Adrenal gland (tissue), 12 donors: Measurements from ENCODE around the gene RBFOX1. TPM values are rescaled to one million over a fixed set of nuclear protein-coding genes. Genes with fewer than 3 reads are reported as not detected.

Source experiments
- DNase-seq, 7 donors: peaks; one replicate each; pipeline ENCODE4 v3.0.0-alpha.2; 2019 to 2020
- H3K27ac ChIP-seq, 5 donors: fragments of 200-600 bp; sonication (generic) in 4 of 5; 1 replicate in 3 of 5; 2 replicates in 2 of 5; pipeline versions ENCODE4 v1.5.1 to v1.8.0; 2016 to 2020; ENCODE audit warnings: mild to moderate bottlenecking in 1 of 5
- H3K27me3 ChIP-seq: fragments of 200-600 bp; 2 replicates; pipeline ENCODE4 v1.8.0; 2021
- H3K36me3 ChIP-seq, 2 donors: fragments of 200-600 bp; replicated peaks in 1 of 2; 1 replicate in 1 of 2; 2 replicates in 1 of 2; pipeline versions ENCODE4 v1.5.1 to v1.8.0; 2018 to 2022
- H3K4me1 ChIP-seq, 2 donors: fragments of 200-600 bp; replicated peaks in 1 of 2; 1 replicate in 1 of 2; 2 replicates in 1 of 2; pipeline versions ENCODE4 v1.5.1 to v1.8.0; 2018 to 2021
- H3K4me3 ChIP-seq, 4 donors: fragments of 200-600 bp; sonication (generic) in 3 of 4; one replicate each; pipeline ENCODE4 v1.5.1; 2016 to 2018
- H3K9me3 ChIP-seq, 3 donors: fragments of 200-600 bp; sonication (generic) in 1 of 3; replicated peaks in 1 of 3; 1 replicate in 2 of 3; 2 replicates in 1 of 3; pipeline versions ENCODE4 v1.5.1 to v1.8.0; 2016 to 2021
- CTCF ChIP-seq, 6 experiments: fragments of 450-650 bp in 4 of 6; fragments of 200-600 bp in 2 of 6; sonication (generic) in 1 of 6; IDR thresholded peaks; 1 replicate in 5 of 6; 2 replicates in 1 of 6; pipeline versions ENCODE4 v1.5.1 to v1.8.0; 2016 to 2021; ENCODE audit warnings: antibody characterized with exemption in 6 of 6, mild to moderate bottlenecking in 2 of 6, moderate library complexity in 1 of 6
- POLR2A ChIP-seq, 2 donors: fragments of 450-650 bp; IDR thresholded peaks; one replicate each; pipeline ENCODE4 v1.6.1; 2017; ENCODE audit warnings: antibody characterized with exemption in 2 of 2, mild to moderate bottlenecking in 2 of 2, moderate library complexity in 1 of 2
- WGBS, 4 donors: extraction: QIAGEN DNeasy Blood & Tissue Kit in 2 of 4; methylation state at CpG; one replicate each; pipeline versions ENCODE4 v1.1.5 to v1.1.7; 2013 to 2017; 5-methylcytosine and 5-hydroxymethylcytosine counted together
- intact Hi-C, 2 donors: fragments of 100-400 bp; cut with DNase I; formaldehyde crosslinking; loops; one replicate each; pipeline versions ENCODE4 v1.14.1 to v1.15.0; 2022 to 2023
- polyA plus RNA-seq, 3 donors: library from polyadenylated mRNA; stranded (reverse); fragments of 200-250 nt in 2 of 3; fragments of 350-450 nt in 1 of 3; fragmentation: Illumina TruSeq in 1 of 3; extraction: RNeasy Lipid Tissue Mini Kit (QIAGEN cat#74804) in 1 of 3; gene quantifications; one replicate each; pipeline ENCODE4 v1.2.3, GENCODE V29; 2013 to 2014
- total RNA-seq, 9 donors: library from RNA; depleted of rRNA in 4 of 9; stranded (reverse); fragments of >200 nt in 4 of 9; fragments of 120-200 nt in 1 of 9; fragmentation: NEBNext Ultra II Directional in 1 of 9; extraction: Animal tissue kit (Norgen Biotek cat#: 25700) in 1 of 9; gene quantifications; one replicate each; pipeline versions ENCODE4 v1.1.0 to v1.2.4, GENCODE V29; 2013 to 2023
- donor health status: healthy with polysubstance abuse.
- donor health status: Bipolar disorder and iron deficiency.
- donor health status: DM: yes; HTN: yes; CAD: no.
- donor health status: DM: no; HTN: no; CAD: no.
- donor health status: DM: no; HTN: no; CAD: no.
- donor health status: DM: yes; HTN: yes; CAD: no.

The RBFOX1 gene
- total and polyA plus RNA-seq, 12 donors = 0.19 to 6.3 (median 0.71) TPM; not detected in 4

GRCh38 chr16:7304279-7304678 is 28.4 kb upstream of the RBFOX1 start:
- H3K4me1 ChIP-seq = peaks cover 0 to 5% of the 10 kb centered on the region in 2 donors
- no peak overlapping the region for H3K27ac ChIP-seq
- intact Hi-C loops = no loop called here
- peaks cover 4% of the 10 kb centered on the region for H3K27me3 ChIP-seq
- no peak overlapping the region for H3K4me3 ChIP-seq
- no peaks in the 10 kb centered on the region for H3K9me3 ChIP-seq
- no peak for DNase-seq
- TF ChIP-seq POLR2A (IDR thresholded peaks at IDR 0.05) (no peak), CTCF (IDR thresholded peaks at IDR 0.05) (no peak)
- 1 to 2% (median 1%) methylated on average over 18 to 27 of the region's 27 CpGs for WGBS, 4 donors
- H3K36me3 ChIP-seq = no peaks in the 10 kb centered on the region

- intact Hi-C loops = no loop called here
Measured at GRCh38 chr16:7304958-7305357, 27.7 kb upstream of the RBFOX1 start.

GRCh38 chr16:7313170-7313569 is 19.5 kb upstream of the RBFOX1 start:
- H3K36me3 ChIP-seq = no peaks in the 10 kb centered on the region
- TF ChIP-seq POLR2A (IDR thresholded peaks at IDR 0.05) = no peak
- TF ChIP-seq CTCF (IDR thresholded peaks at IDR 0.05) = peak in 5 of 6 experiments; percentile 17 to 39 (median 31)
- H3K4me1 ChIP-seq = no peaks in the 10 kb centered on the region
- WGBS, 4 donors = 38 to 47% (median 47%) methylated on average over 5 of the region's 5 CpGs
- no peak overlapping the region for H3K4me3 ChIP-seq
- DNase-seq = no peak
- intact Hi-C loops = no loop called here
- no peaks in the 10 kb centered on the region for H3K27me3 ChIP-seq
- H3K9me3 ChIP-seq = no peaks in the 10 kb centered on the region
- no peak overlapping the region for H3K27ac ChIP-seq

More at GRCh38 chr16:7304958-7305357, 27.7 kb upstream of the RBFOX1 start:
- DNase-seq = no peak
- no peaks in the 10 kb centered on the region for H3K9me3 ChIP-seq
- H3K4me1 ChIP-seq = peaks cover 0 to 5% of the 10 kb centered on the region in 2 donors
- TF ChIP-seq CTCF (IDR thresholded peaks at IDR 0.05) = no peak
- no peak for TF ChIP-seq POLR2A (IDR thresholded peaks at IDR 0.05)
- peaks cover 4% of the 10 kb centered on the region for H3K27me3 ChIP-seq
- WGBS, 4 donors = 9 to 19% (median 14%) methylated on average over 4 of the region's 4 CpGs
- no peak overlapping the region for H3K4me3 ChIP-seq
- no peaks in the 10 kb centered on the region for H3K36me3 ChIP-seq
- no peak overlapping the region for H3K27ac ChIP-seq

GRCh38 chr16:7314163-7314562 is 18.5 kb upstream of the RBFOX1 start:
- WGBS, 4 donors = 50 to 52% (median 51%) methylated on average over 12 of the region's 12 CpGs
- no peaks in the 10 kb centered on the region for H3K4me1 ChIP-seq
- no peaks in the 10 kb centered on the region for H3K9me3 ChIP-seq
- H3K4me3 ChIP-seq = no peak overlapping the region
- no peak for TF ChIP-seq POLR2A (IDR thresholded peaks at IDR 0.05)
- no peak for TF ChIP-seq CTCF (IDR thresholded peaks at IDR 0.05)
- H3K27me3 ChIP-seq = no peaks in the 10 kb centered on the region
- intact Hi-C loops = no loop called here
- DNase-seq = no peak
- H3K27ac ChIP-seq = no peak overlapping the region
- H3K36me3 ChIP-seq = no peaks in the 10 kb centered on the region
